HL-60/S4 treated with phorbol 12-myristate 13-acetate at 8.2 ng/mL for 4 days and 3 days (cell line): ENCODE results near the gene F10.

Source experiments
- in situ Hi-C: fragments of 300-500 bp; cut with MboI; formaldehyde crosslinking; loops from 2 replicates; pipeline ENCODE4 v1.15.0; 2022; ENCODE audit warnings: low sequenced_read_pairs

The F10 gene

DNA sequence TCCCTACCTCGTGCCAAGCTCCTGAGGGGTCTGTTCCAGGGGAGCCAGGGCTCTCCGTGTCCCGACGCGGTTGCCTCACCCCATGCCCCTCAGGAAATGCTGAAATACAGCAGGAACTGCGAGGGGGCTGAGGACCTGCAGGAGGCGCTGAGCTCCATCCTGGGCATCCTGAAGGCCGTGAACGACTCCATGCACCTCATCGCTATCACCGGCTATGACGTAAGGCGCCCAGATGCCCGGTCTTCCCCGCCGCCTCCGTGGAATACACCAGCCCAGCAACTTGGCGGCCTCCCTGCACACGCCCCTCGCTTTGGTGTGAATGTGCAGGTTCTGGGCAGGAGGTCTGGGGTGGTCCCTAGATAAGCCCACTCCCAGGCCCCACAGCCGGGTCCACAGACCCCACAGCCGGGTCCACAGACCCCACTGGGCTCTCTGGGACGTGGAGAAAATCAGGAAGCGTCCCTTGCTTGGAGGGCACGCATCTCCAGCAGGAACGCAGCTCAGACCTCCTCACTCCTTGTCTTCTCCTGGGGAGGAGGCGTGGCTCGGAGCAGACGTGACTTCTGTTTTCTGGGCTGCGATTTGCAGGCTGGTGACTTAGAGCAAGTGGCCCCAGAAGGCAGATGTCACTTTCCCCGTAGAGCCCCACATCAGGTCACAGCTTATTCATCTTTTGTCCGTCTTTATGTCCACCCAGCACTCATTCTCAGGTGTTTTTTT, 36.4 kb upstream of the F10 start:
- in situ Hi-C loops = no loop called here

DNA sequence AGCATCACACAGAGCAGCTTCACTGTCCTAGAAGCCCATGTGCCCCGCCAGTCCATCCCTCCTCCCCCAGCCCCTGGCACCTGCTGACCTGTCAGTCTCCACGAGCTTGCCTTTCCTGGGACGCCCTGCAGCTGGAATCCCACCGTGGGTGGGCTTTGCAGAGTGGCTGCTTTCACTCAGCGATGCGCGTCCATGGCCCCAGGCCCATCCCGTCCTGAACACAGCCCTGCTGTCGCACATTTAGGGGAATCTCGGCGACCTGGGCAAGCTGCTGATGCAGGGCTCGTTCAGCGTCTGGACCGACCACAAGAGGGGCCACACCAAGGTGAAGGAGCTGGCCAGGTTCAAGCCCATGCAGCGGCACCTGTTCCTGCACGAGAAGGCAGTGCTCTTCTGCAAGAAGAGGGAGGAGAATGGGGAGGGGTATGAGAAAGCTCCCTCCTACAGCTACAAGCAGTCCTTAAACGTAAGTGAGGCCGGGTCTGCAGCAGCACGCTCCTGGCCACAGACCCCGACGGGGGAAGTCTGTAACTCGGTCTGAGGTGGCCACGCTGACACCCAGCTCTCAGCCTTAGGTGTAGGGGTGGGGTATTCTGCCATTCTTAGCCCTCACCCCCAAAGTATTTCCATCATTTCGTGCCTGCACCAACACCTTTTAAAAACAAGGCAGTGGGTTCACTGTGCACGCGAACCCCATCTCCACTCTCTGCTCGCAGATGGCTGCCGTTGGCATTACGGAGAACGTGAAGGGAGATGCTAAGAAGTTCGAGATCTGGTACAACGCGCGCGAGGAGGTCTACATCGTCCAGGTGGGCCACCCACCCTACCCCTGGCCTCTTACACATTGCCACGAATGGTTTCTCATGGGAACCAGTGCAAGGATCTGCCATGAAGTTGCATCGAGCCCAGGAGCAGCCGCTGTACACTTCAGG, 35.3 kb upstream of the F10 start:
- in situ Hi-C loops = no loop called here

DNA sequence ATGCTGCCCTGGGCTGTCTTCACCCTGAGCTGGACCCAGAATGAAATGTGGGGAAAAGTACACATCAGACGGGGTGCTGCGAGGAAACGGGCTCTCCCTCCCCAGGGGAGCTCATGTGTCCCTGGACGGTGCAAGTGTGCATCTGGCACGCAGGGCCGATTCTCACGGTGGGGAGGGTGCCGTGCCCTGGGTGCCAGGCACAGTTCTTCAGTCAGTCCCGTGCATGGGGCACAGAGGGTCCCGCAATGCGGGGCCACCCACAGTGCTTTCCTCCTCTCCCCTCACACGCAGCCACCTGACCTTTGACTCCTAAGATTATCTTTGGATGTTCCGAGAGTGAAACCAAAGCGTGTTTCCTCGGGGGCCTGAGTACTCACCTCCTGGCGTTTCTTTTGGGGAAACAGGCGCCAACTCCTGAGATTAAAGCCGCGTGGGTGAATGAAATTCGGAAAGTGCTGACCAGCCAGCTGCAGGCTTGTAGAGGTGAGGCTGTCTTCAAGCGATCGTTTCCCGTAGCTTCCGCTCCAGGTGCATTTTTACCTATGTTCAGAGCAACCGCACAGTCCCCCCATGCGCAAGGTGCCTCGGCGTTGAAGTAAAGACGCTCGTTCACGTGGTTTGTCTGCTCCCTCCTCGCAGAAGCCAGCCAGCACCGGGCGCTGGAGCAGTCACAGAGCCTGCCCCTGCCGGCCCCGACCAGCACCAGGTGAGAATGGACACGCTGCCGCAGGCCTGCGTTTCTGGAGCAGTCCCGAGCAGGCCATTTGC, 34.5 kb upstream of the F10 start:
- in situ Hi-C loops = no loop called here

DNA sequence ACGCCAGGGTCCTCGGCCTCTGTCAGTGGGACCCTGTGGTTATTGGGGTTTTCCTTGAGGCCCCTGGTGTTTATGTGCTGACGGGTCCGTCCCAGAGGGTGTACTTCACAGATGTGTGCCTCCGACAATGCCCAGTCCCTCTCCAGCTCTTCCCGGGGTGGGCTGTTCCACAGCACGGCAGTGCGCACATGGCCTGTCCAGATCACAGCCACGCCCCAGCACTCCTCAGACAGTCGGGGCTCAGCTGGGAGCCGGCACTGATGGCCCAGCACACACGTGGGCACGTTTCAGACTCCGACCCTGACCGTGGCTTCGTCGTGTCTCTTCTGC, 33.9 kb upstream of the F10 start:
- in situ Hi-C loops = no loop called here

DNA sequence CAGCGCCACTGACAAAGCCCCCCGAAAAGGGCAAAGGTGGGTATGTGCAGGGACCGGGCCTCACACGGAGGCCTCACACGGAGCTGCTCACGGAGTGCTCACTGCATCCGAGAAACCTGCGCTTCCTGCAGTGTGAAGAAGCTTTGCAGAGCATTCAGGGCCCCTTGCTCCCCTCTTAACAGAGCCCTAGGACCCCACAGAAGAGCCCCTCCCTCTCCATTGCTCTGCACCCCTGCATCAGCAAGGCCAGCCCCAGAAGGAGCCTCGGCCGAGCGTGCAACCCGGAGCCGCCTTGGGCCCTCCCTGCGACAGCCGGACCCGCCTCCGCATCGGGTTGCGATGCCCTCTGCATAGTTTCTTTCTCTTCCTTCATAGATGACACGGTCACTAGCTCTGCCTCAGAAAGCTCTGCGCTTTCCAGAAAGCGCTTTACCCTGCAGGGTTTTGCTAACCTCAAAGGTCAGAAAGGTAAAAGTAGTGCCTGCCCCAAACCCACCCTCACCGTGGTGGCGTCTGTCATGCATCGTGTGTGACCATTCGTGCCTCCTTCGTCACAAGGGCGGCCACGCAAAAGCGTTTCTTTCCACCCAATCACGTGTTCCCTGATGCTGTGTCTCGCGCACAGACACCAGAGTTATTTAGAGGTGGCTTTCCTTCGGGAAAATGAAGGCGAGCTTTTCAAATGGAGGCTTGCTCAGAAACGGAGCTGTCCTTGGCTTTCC, 32.7 kb upstream of the F10 start:
- in situ Hi-C loops = no loop called here

DNA sequence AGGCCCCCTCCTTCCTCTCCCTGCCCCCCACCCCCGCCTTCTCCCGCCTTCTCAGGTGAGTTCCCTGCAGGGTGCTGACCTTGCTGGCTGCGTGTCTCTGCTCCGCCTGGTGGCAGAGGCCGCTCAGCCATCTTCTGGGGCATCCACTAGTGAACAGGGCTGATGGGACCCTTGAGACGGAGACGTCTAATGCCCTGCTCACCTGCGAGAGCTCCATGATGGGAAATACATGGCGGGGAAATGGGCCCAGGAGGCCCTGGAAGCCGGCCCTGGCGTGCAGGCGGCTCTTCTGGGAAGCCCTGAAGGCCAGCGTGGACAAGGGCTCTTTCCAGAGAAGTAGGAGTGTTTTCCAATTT, 32.2 kb upstream of the F10 start:
- in situ Hi-C loops = no loop called here

DNA sequence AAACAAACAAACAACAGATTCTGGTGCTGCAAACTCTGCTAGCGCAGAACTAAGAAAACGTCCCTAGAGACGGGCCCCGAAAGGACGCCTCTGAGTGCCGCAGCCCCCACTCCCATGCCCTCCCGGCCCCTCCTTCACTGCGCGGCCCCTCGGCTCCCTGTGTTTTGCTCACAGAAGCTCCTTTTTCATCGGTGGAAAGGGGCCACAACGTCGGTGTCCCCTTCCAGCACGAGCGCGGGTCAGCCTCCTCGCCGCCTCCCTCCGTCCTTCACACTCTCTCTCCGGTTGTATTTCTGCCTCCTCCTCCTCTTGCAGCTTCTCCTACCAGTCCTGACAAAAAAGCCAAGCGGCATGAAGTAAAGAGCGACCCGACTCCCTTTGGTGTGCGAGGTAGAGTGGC, 31.8 kb upstream of the F10 start:
- in situ Hi-C loops = no loop called here

DNA sequence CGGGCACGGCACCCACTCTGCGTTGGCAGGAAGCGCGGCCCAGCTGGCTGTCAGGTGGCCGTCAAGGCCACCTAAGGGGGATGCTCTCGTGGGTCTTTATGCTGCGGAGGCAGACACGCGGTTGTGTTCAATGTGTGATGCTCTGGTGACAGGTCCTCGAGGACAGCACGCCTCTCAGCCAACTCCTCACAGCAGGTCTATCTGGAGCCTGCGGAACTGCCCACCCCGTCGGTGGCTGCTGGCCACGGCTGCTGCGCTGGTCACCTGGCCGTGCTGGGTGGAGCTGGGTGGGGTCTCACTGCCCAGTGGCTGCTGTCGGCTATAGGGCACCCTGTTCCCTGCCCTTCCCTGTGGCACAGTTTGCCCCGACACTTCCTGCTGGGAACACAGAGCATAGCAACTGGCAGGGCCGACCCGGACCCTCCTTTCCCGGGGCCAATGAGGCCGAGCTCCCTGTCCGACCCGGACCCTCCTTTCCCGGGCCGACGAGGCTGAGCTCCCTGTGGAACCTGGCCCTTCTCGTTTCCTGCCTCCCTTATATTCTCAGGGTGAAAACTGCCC, 31.3 kb upstream of the F10 start:
- in situ Hi-C loops = no loop called here

DNA sequence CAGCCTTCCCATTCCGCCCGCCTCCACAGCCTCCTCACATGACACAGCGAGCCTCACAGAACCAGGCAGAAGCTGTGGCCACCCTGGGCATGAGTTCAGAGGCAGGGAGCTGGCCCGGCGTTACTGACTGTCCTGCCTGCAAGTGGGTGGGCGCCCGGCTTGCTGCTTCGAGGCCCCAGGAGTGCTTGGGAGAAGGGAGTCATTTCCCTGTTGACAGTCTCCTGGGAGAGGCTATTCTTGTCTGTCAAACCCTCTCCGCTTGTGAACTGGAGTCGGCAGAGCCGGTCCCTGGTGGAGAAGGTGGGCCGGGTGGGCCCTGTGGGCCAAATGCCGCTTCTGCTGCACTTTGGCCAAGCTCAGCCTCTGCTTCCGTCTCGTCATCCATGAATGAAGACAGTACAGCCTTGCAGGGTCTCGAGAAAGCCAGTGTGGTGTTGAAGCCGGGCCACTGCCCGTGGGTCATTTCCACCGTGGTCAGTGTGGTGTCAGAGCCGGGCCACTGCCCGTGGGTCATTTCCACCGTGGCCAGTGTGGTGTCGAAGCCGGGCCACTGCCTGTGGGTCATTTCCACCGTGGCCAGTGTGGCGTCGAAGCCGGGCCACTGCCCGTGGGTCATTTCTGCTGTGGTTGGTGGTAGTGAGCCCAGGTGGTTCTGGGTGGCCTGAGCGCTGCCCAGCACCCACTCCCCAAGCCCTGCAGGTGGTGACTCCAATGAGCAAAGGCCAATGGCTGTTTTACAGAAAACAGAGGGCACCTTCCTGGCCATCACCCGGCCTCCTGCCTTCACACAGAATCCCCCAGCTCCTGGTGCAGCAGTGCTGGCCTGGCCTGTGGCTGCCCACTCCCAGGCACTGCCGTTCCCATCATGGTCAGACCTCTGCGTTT, 30.5 kb upstream of the F10 start:
- in situ Hi-C loops = no loop called here

DNA sequence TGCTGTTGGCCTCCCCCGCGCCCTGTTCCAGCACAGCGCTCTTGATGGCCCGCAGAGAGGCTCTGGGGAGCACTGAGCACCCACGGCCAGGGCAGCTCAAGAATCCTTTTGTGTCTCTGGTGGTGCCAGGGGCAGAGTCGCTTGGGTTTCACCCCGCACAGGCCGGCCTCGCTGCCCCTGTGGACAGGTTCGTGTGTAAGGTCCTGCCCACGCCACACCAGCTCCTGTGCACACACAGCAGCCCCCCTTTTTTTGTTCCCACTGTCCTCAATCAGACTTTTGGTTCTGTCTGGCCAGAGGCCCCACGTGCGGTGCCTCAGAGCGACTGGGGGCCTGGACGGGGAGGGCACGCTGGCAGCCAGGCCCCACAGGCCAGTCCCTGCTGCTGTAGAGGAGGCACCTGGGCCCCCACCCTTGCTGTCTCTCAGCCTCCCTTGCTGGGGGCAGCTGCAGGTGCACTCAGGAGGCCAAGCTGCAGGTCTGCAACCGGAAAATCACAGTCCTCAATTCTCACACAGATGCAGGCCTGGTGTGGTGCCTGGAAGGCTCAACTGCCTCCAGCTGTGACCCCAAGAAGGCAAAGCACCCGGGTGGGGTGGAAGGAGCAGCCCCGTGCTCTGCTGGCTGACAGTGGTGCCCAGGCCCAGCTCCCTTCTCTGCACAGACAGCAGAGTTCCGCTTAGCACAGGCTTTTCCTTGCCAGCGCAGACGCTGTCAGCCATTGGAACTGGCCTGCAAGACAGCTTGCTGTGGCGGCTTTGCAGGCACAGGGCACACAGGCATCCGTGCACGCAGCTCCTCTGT, 29.6 kb upstream of the F10 start:
- in situ Hi-C loops = no loop called here

DNA sequence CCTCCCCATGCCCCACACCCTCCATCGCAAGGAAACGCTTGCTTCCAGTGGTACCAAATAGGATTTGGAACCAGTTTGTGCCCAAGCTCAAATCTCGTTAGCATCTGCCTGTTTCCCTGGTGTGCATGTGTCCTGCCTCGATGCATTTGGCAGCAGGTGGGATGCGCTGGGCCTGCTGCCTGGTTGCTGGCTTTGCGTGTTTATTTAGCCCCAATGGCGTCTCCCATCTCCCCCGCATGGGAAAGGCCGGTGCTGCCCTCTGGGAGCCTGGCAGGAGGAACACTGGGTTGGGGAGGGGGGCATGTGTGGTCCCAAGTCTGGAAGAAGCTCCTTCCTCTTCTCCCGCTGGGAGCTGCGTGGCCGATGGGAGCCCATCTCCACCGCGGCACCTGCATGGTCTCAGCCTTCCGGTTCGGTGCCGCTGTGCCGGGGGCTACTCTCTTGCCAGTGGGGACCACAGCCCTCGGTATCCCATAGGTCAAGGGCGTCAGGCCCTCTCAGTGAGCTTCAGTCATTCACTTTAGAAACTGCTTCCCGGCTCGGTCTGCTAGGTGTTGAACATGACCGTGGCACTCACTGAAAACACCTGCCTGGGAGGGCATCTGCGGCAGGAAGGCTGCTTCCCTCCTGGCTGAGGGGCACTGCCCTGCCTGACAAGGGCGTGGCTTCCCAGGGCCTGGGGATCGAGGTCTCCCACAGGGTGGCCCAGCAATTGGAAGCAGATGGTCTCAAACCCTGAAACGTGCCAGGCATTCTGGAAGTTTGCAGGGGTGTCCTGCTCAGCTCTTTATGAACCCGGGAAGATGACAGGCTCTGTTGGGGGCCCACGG, 28.8 kb upstream of the F10 start:
- in situ Hi-C loops = no loop called here

DNA sequence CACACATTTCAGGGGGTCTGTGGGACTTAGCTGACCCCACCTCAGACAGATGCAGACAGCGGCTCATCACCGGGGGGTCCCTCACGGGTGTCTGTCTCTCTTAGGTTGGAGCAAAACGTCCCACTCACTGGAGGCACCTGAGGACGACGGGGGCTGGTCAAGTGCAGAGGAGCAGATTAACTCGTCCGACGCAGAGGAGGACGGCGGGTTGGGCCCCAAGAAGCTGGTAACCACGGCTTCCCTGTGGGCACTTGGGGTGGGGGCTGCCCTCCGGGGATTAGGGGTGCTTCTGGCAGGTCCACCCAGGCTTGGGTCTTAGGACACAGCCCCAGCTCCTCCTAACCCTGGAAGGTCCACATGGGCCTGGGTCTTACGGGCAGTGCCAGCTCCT, 28.2 kb upstream of the F10 start:
- in situ Hi-C loops = no loop called here

DNA sequence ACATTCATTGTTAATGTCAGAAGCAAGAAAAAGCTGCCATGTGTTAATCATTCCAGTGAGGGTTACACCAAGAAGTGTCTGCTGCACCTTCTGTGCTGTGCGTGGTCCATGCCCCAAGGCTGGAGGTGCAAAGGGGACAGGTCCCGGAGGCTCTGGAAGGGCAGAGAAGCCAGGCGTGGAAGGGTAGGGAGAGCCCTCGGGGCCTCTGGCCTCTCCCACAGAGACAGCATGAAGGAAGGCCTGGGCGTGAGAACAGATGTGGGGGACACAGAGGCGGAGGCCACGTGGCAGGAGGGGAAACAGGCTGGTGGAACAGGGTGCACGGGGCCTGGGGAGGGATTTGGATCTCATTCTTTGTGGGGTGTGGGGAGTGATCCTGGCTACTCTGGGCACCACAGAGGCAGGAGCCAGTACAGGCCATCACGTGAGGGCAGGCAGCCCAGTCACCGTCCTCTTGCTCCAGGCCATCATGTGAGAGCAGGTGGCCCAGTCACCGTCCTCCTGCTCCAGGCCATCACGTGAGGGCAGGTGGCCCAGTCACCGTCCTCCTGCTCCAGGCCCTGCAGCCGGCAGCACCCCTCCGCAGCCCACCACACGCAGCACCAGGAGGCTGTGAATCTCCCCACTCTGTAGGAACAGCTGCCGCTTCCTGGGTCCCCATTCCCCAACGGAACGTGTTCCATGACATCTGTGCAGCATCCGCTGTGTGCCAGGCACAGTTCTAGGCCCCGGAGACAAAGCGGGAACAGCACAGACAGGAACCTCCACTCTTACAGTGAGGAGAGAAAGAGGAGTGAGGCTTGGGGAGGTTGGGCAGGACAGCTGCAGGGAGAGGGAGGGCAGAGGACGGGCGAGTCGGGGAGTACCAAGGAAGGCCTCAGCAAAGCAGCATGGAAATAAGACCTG, 27.2 kb upstream of the F10 start:
- in situ Hi-C loops = no loop called here

DNA sequence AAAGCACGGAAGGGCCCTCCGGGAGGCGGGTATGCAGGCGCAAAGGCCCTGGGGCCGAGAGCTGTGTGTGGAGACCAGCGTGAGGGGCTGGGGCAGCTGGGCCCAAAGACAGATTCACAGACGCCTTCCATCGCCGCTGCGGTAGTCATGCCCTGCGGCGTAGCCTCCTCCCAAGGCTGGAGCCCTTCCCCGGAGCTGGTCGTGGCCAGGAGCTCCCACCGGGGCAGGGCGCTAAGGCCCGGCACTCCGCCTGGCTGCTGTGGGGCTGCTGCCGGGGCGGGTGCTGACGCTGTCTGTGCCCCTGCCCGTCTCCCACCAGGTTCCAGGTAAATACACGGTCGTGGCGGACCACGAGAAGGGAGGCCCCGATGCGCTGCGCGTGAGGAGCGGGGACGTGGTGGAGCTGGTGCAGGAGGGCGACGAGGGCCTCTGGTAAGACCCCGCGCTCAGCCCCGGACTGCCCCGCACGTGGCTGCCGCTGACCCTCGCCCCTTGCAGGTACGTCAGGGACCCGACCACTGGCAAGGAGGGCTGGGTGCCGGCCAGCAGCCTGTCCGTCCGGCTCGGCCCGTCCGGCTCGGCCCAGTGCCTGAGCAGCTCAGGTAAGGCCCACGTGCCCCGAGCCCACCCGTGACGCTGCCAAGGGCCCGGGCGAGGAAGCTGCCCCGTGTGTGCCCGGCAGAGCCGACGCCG, 26.4 kb upstream of the F10 start:
- in situ Hi-C loops = no loop called here

DNA sequence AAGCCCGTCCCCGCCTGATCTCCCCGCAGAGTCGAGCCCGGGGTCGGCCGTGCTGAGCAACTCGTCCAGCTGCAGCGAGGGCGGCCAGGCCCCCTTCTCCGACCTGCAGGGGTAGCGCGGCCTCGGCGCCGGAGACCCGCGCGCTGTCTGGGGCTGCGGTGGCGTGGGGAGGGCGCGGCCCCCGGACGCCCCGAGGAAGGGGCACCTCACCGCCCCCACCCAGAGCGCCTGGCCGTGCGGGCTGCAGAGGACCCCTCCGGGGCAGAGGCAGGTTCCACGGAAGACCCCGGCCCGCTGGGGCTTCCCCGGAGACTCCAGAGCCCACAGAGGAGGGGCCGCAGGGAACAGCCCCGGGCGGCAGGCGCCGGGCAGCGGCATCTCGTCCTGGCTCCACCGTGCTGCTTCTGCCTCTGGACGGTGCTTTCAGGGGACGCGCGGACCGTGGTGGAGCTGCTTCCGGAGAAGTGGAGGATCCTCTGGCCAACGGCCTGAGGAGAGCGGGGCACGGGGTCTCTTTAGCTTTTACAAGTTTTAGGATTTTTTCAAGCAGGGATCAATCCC, 25.8 kb upstream of the F10 start:
- in situ Hi-C loops = no loop called here

DNA sequence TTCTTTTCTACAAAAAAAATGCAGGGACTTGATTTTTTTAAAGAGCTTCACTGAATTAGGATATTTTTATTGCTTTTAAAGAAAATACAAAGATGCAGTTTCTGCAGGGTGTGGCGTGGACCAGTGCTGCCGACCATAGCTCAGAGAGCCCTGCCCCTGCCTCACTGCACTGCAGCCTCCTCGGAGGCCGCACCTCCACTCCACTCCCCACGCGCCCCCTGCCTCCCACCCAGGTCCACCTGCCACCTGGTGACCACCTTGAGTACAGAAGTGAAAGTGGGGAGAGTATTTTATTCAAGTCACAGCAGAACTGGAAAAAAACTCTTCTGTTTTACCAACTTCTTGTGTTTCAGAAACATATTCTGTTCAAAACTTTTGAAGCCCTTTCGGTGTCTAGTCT, 24.9 kb upstream of the F10 start:
- in situ Hi-C loops = no loop called here
